ENCODE results near the gene INPP5D.

DNA sequence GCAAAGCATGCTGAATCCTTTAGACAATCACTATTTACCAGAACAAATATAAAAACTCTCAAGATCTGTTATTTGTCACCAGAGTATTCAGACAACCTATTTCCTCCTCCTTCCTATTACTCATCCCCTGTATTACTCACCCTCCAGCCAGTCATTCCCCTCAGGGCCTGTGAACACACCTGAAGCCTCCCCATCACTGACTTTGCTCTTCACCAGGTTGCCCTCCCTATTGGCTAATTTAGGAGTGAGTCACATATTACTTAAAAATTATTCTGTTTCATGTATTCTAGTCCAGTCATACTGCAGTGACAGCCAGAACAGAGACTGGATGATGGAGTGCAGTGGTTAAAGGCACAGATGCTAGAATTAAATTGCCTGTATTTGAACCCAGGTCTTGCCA lies 187.6 kb downstream of the INPP5D start:
- TF ChIP-seq, protein P1, sequence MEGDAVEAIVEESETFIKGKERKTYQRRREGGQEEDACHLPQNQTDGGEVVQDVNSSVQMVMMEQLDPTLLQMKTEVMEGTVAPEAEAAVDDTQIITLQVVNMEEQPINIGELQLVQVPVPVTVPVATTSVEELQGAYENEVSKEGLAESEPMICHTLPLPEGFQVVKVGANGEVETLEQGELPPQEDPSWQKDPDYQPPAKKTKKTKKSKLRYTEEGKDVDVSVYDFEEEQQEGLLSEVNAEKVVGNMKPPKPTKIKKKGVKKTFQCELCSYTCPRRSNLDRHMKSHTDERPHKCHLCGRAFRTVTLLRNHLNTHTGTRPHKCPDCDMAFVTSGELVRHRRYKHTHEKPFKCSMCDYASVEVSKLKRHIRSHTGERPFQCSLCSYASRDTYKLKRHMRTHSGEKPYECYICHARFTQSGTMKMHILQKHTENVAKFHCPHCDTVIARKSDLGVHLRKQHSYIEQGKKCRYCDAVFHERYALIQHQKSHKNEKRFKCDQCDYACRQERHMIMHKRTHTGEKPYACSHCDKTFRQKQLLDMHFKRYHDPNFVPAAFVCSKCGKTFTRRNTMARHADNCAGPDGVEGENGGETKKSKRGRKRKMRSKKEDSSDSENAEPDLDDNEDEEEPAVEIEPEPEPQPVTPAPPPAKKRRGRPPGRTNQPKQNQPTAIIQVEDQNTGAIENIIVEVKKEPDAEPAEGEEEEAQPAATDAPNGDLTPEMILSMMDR (conservative IDR thresholded peaks at IDR 0.05 in 1 of 2, IDR thresholded peaks at IDR 0.05 in 1 of 2; ENCODE audit: low read depth in 1 of 2, low read length in 2 of 2), result no peak
- no peak for TF ChIP-seq EZH2 (IDR thresholded peaks at IDR 0.05; ENCODE audit: low read length, missing control alignments)

Data from fibroblast of lung (primary cell).